Spleen (tissue), 11 donors: ENCODE results near the gene NDUFA13. TPM values are rescaled to one million over a fixed set of nuclear protein-coding genes. Genes with fewer than 3 reads are reported as not detected.

Experiments used
- DNase-seq: peaks from one replicate; pipeline ENCODE4 v3.0.0-alpha.2; 2020
- H3K27ac ChIP-seq, 8 donors: fragments of 200-600 bp; sonication (generic) in 7 of 8; 1 replicate in 4 of 8; 2 replicates in 4 of 8; pipeline versions ENCODE4 v1.5.0 to v1.8.0; 2016 to 2021; ENCODE audit warnings: inconsistent platforms in 4 of 8, mild to moderate bottlenecking in 4 of 8, moderate library complexity in 1 of 8
- H3K27me3 ChIP-seq, 7 donors: fragments of 200-600 bp; sonication (generic) in 6 of 7; replicated peaks in 1 of 7; 1 replicate in 4 of 7; 2 replicates in 3 of 7; pipeline versions ENCODE4 v1.5.0 to v1.8.0; 2016 to 2021; ENCODE audit warnings: inconsistent platforms in 3 of 7, mild to moderate bottlenecking in 1 of 7
- H3K36me3 ChIP-seq, 6 donors: fragments of 200-600 bp; sonication (generic) in 5 of 6; 1 replicate in 4 of 6; 2 replicates in 2 of 6; pipeline versions ENCODE4 v1.5.0 to v1.8.0; 2016 to 2021; ENCODE audit warnings: inconsistent platforms in 2 of 6
- H3K4me1 ChIP-seq, 6 donors: fragments of 200-600 bp; sonication (generic) in 5 of 6; 1 replicate in 3 of 6; 2 replicates in 3 of 6; pipeline versions ENCODE4 v1.5.0 to v1.8.0; 2016 to 2021; ENCODE audit warnings: inconsistent platforms in 3 of 6
- H3K4me3 ChIP-seq, 8 donors: fragments of 200-600 bp; sonication (generic) in 7 of 8; 1 replicate in 4 of 8; 2 replicates in 4 of 8; pipeline versions ENCODE4 v1.5.0 to v1.8.0; 2016 to 2021; ENCODE audit warnings: inconsistent platforms in 4 of 8, mild to moderate bottlenecking in 4 of 8, moderate library complexity in 2 of 8
- H3K9me3 ChIP-seq, 8 donors: fragments of 200-600 bp; sonication (generic) in 7 of 8; 1 replicate in 4 of 8; 2 replicates in 4 of 8; pipeline versions ENCODE4 v1.5.0 to v1.8.0; 2016 to 2021; ENCODE audit warnings: inconsistent platforms in 4 of 8
- CTCF ChIP-seq, 11 experiments: fragments of 200-600 bp in 7 of 11; fragments of 450-650 bp in 4 of 11; sonication (generic) in 4 of 11; IDR thresholded peaks in 8 of 11; conservative IDR thresholded peaks in 3 of 11; 1 replicate in 7 of 11; 2 replicates in 4 of 11; pipeline versions ENCODE4 v1.4.0 to v1.8.0; 2016 to 2021; ENCODE audit warnings: antibody characterized with exemption in 11 of 11, inconsistent platforms in 4 of 11, mild to moderate bottlenecking in 1 of 11
- POLR2A ChIP-seq, 3 donors: fragments of 450-650 bp; IDR thresholded peaks; one replicate each; pipeline ENCODE4 v1.5.1; 2017; ENCODE audit warnings: antibody characterized with exemption in 3 of 3, mild to moderate bottlenecking in 1 of 3
- POLR2AphosphoS5 ChIP-seq, 3 donors: sonication (generic); formaldehyde crosslinking; IDR thresholded peaks; one replicate each; pipeline ENCODE4 v1.5.1; 2017; ENCODE audit warnings: antibody characterized with exemption in 3 of 3
- WGBS, 5 donors: extraction: QIAGEN DNeasy Blood & Tissue Kit in 3 of 5; methylation state at CpG; one replicate each; pipeline versions ENCODE4 v1.1.5 to v1.1.7; 2013 to 2018; 5-methylcytosine and 5-hydroxymethylcytosine counted together
- intact Hi-C: fragments of 100-400 bp; cut with DNase I; formaldehyde crosslinking; loops from one replicate; pipeline ENCODE4 v1.15.0; 2023; ENCODE audit warnings: low total_unique reads
- polyA plus RNA-seq, 3 donors: library from polyadenylated mRNA; stranded (reverse); fragments of 200-250 nt; gene quantifications; one replicate each; pipeline ENCODE4 v1.2.1, GENCODE V29; 2013
- total RNA-seq, 7 donors: library from RNA; depleted of rRNA in 3 of 7; stranded (reverse); fragments of >200 nt in 3 of 7; fragmentation: NEBNext Ultra II Directional in 4 of 7; extraction: Animal tissue kit (Norgen Biotek cat#: 25700) in 4 of 7; gene quantifications; one replicate each; pipeline versions ENCODE4 v1.1.0 to v1.2.1, GENCODE V29; 2016 to 2021
- donor health status: healthy with polysubstance abuse.
- donor health status: DM: no; HTN: no; CAD: no; lungs with moderate emphysema.
- donor health status: DM: no; HTN: no; CAD: no.
- donor health status: Bipolar disorder and iron deficiency.
- donor health status: healthy.
- donor health status: DM: no; HTN: no; CAD: no.
- donor health status: DM: yes; HTN: yes; CAD: no.

The NDUFA13 gene
- total and polyA plus RNA-seq, 10 donors: 24.0 to 224 (median 197) TPM

GRCh38 chr19:19568802-19569756 is 53.1 kb downstream of the NDUFA13 start:
- Histone ChIP-seq H3K4me1 (no peaks in the 10 kb centered on the region), H3K27ac (no peak overlapping the region), H3K27me3 (no peaks in the 10 kb centered on the region), H3K36me3 (peaks cover 0 to 36% (median 0%) of the 10 kb centered on the region in 6 donors), H3K4me3 (no peak overlapping the region), H3K9me3 (no peaks in the 10 kb centered on the region)
- intact Hi-C loops: no loop called here
- TF ChIP-seq CTCF (IDR thresholded peaks at IDR 0.05 in 8 of 11, conservative IDR thresholded peaks at IDR 0.05 in 3 of 11) (no peak), POLR2A (IDR thresholded peaks at IDR 0.05) (no peak), POLR2AphosphoS5 (IDR thresholded peaks at IDR 0.05) (no peak)
- no peak for DNase-seq
- 90 to 94% (median 91%) methylated on average over 24 to 25 of the region's 25 CpGs for WGBS, 5 donors

GRCh38 chr19:19570571-19570970 is 54.5 kb downstream of the NDUFA13 start:
- peaks cover 0 to 25% (median 0%) of the 10 kb centered on the region in 6 donors for H3K36me3 ChIP-seq
- no peaks in the 10 kb centered on the region for H3K27me3 ChIP-seq
- no peak overlapping the region for H3K4me3 ChIP-seq
- intact Hi-C loops: no loop called here
- DNase-seq: no peak
- no peak overlapping the region for H3K27ac ChIP-seq
- TF ChIP-seq POLR2A (IDR thresholded peaks at IDR 0.05) (no peak), CTCF (IDR thresholded peaks at IDR 0.05 in 8 of 11, conservative IDR thresholded peaks at IDR 0.05 in 3 of 11) (no peak), POLR2AphosphoS5 (IDR thresholded peaks at IDR 0.05) (no peak)
- WGBS, 5 donors: 84 to 90% (median 86%) methylated on average over 10 of the region's 10 CpGs
- H3K4me1 ChIP-seq: no peaks in the 10 kb centered on the region
- H3K9me3 ChIP-seq: no peaks in the 10 kb centered on the region

- peaks cover 0 to 25% (median 0%) of the 10 kb centered on the region in 6 donors for H3K36me3 ChIP-seq
- no peaks in the 10 kb centered on the region for H3K4me1 ChIP-seq
- 85 to 92% (median 87%) methylated on average over 11 of the region's 11 CpGs for WGBS, 5 donors
- no peak for DNase-seq
- TF ChIP-seq CTCF (IDR thresholded peaks at IDR 0.05 in 8 of 11, conservative IDR thresholded peaks at IDR 0.05 in 3 of 11) (no peak), POLR2AphosphoS5 (IDR thresholded peaks at IDR 0.05) (no peak), POLR2A (IDR thresholded peaks at IDR 0.05) (no peak)
- no peaks in the 10 kb centered on the region for H3K27me3 ChIP-seq
- H3K27ac ChIP-seq: no peak overlapping the region
- H3K9me3 ChIP-seq: no peaks in the 10 kb centered on the region
- intact Hi-C loops: no loop called here
- no peak overlapping the region for H3K4me3 ChIP-seq
Measured at GRCh38 chr19:19571071-19571786, 55.2 kb downstream of the NDUFA13 start.

GRCh38 chr19:19575411-19575810 is 59.4 kb downstream of the NDUFA13 start:
- WGBS, 5 donors: 81 to 91% (median 88%) methylated on average over 6 of the region's 6 CpGs
- no peak overlapping the region for H3K27ac ChIP-seq
- TF ChIP-seq CTCF (IDR thresholded peaks at IDR 0.05 in 8 of 11, conservative IDR thresholded peaks at IDR 0.05 in 3 of 11) (no peak), POLR2A (IDR thresholded peaks at IDR 0.05) (no peak), POLR2AphosphoS5 (IDR thresholded peaks at IDR 0.05) (no peak)

More at GRCh38 chr19:19575411-19575810, 59.4 kb downstream of the NDUFA13 start:
- peaks cover 0 to 5% (median 0%) of the 10 kb centered on the region in 6 donors for H3K36me3 ChIP-seq
- H3K9me3 ChIP-seq: no peaks in the 10 kb centered on the region
- DNase-seq: no peak
- no peaks in the 10 kb centered on the region for H3K4me1 ChIP-seq
- H3K4me3 ChIP-seq: no peak overlapping the region
- H3K27me3 ChIP-seq: no peaks in the 10 kb centered on the region
- intact Hi-C loops: no loop called here
